Lung (tissue), 12 donors: ENCODE data around the gene PLEKHG4B. TPM values are rescaled to one million over a fixed set of nuclear protein-coding genes. Genes with fewer than 3 reads are reported as not detected.
A peak's percentile ranks its signal among the peaks of the same experiment; 100 is the strongest.

Experiments used
- ATAC-seq: fragments of 200-7000 bp; cut with Tn5 transposase; one replicate; pipeline ENCODE4 v1.9.1; 2020; ENCODE audit warnings: moderate number of reproducible peaks; ENCODE audit not compliant: insufficient read depth, low FRiP score
- DNase-seq, 3 donors: peaks; one replicate each; pipeline ENCODE4 v3.0.0-alpha.2; 2013 to 2017
- H3K27ac ChIP-seq, 2 donors: one replicate each; pipeline ENCODE4 v1.5.1; 2013; ENCODE audit warnings: mild to moderate bottlenecking in 2 of 2, moderate library complexity in 2 of 2, control low read depth in 1 of 2, inconsistent platforms in 1 of 2, low read depth in 1 of 2, low read length in 1 of 2
- H3K27me3 ChIP-seq, 3 donors: one replicate each; pipeline ENCODE4 v1.5.1; 2013; ENCODE audit warnings: low read length in 2 of 3; ENCODE audit not compliant: control insufficient read depth in 3 of 3, insufficient read depth in 3 of 3
- H3K36me3 ChIP-seq, 4 donors: one replicate each; pipeline ENCODE4 v1.5.1; 2013; ENCODE audit warnings: low read length in 4 of 4, mild to moderate bottlenecking in 1 of 4, moderate library complexity in 1 of 4; ENCODE audit not compliant: control insufficient read depth in 4 of 4, insufficient read depth in 4 of 4
- H3K4me1 ChIP-seq, 5 donors: one replicate each; pipeline ENCODE4 v1.5.1; 2013; ENCODE audit warnings: low read length in 5 of 5, mild to moderate bottlenecking in 2 of 5, moderate library complexity in 1 of 5; ENCODE audit not compliant: control insufficient read depth in 5 of 5, insufficient read depth in 5 of 5
- H3K4me3 ChIP-seq: one replicate; pipeline ENCODE4 v1.5.1; 2013; ENCODE audit warnings: mild to moderate bottlenecking, control low read depth, moderate library complexity
- H3K9ac ChIP-seq, 2 donors: one replicate each; pipeline ENCODE4 v1.5.1; 2013; ENCODE audit warnings: low read length in 2 of 2, control low read depth in 1 of 2; ENCODE audit not compliant: insufficient read depth in 1 of 2
- H3K9me3 ChIP-seq, 4 donors: one replicate each; pipeline ENCODE4 v1.5.1; 2013; ENCODE audit warnings: low read length in 3 of 4, mild to moderate bottlenecking in 1 of 4, moderate library complexity in 1 of 4; ENCODE audit not compliant: control insufficient read depth in 4 of 4, insufficient read depth in 3 of 4
- CTCF ChIP-seq: IDR thresholded peaks from 2 replicates; pipeline ENCODE4 v1.5.1; 2012; ENCODE audit warnings: mild to moderate bottlenecking; ENCODE audit errors: control extremely low read depth, extremely low read depth
- WGBS, 2 donors: extraction: QIAGEN DNeasy Blood & Tissue Kit; methylation state at CpG; one replicate each; pipeline ENCODE4 v1.1.7; 2013; 5-methylcytosine and 5-hydroxymethylcytosine counted together
- polyA plus RNA-seq, 2 donors: library from polyadenylated mRNA; stranded (reverse); fragments of 200-250 nt; gene quantifications; one replicate each; pipeline ENCODE4 v1.2.1, GENCODE V29; 2013
- total RNA-seq, 2 donors: library from RNA; depleted of rRNA in 1 of 2; stranded (reverse); fragments of >200 nt in 1 of 2; gene quantifications; one replicate each; pipeline ENCODE4 v1.2.1, GENCODE V29; 2014 to 2021
- donor health status: control.
- donor health status: control.
- donor health status: Bipolar disorder and iron deficiency.
- donor health status: healthy.
- donor health status: DM: yes; HTN: yes; CAD: no.

PLEKHG4B gene
- total and polyA plus RNA-seq, 4 donors = 0.24 to 4.7 (median 3.0) TPM

GRCh38 chr5:154826-155225 lies 62.9 kb downstream of the PLEKHG4B start:
- Histone ChIP-seq H3K4me3 (no peak overlapping the region), H3K9me3 (no peaks in the 10 kb centered on the region), H3K27me3 (no peaks in the 10 kb centered on the region), H3K27ac (no peak overlapping the region), H3K36me3 (no peaks in the 10 kb centered on the region), H3K9ac (no peak overlapping the region), H3K4me1 (no peaks in the 10 kb centered on the region)
- ATAC-seq (no peak), DNase-seq (no peak)
- no peak for TF ChIP-seq CTCF
- WGBS, 2 donors = 89 to 92% methylated on average over 18 of the region's 18 CpGs

GRCh38 chr5:155651-156410 lies 63.9 kb downstream of the PLEKHG4B start:
- Histone ChIP-seq H3K27ac (no peak overlapping the region), H3K4me3 (no peak overlapping the region), H3K9me3 (no peaks in the 10 kb centered on the region), H3K27me3 (no peaks in the 10 kb centered on the region), H3K4me1 (no peaks in the 10 kb centered on the region), H3K36me3 (no peaks in the 10 kb centered on the region), H3K9ac (no peak overlapping the region)
- no peak for TF ChIP-seq CTCF
- ATAC-seq (no peak), DNase-seq (peak in 1 of 3 donors; percentile 12)
- WGBS, 2 donors = 85 to 91% methylated on average over 23 of the region's 23 CpGs

- Histone ChIP-seq H3K27ac (no peak overlapping the region), H3K4me3 (no peak overlapping the region), H3K4me1 (no peaks in the 10 kb centered on the region), H3K9ac (no peak overlapping the region), H3K36me3 (no peaks in the 10 kb centered on the region), H3K9me3 (no peaks in the 10 kb centered on the region), H3K27me3 (no peaks in the 10 kb centered on the region)
- DNase-seq (peak in 1 of 3 donors; percentile 8), ATAC-seq (no peak)
- 90 to 93% methylated on average over 17 of the region's 17 CpGs for WGBS, 2 donors
- TF ChIP-seq CTCF = no peak
These were observed 64.6 kb downstream of the PLEKHG4B start for GRCh38 chr5:156411-157072.
